Neural cell (in vitro differentiated cells): Measurements from ENCODE around the gene LAMTOR3. TPM values are rescaled to one million over a fixed set of nuclear protein-coding genes. Genes with fewer than 3 reads are reported as not detected.

Experiments
- H2AFZ ChIP-seq: fragments of 200-600, 300-800 bp; sonication (generic), shearing (Covaris generic); 2 replicates; pipeline ENCODE4 v1.6.0; 2014; ENCODE audit warnings: low read depth, mild to moderate bottlenecking, antibody characterized with exemption, low read length, moderate library complexity
- H3F3A ChIP-seq: fragments of 200-600 bp; shearing (Covaris generic); 2 replicates; pipeline ENCODE4 v1.6.1; 2016; ENCODE audit warnings: mild to moderate bottlenecking, moderate library complexity, mixed read lengths, antibody characterized with exemption, low read length; ENCODE audit not compliant: insufficient read depth, poor library complexity, severe bottlenecking
- H3K27ac ChIP-seq: fragments of 200-600, 300-800 bp; sonication (generic), shearing (Covaris generic); 2 replicates; pipeline ENCODE4 v1.5.1; 2014; ENCODE audit warnings: mild to moderate bottlenecking, low read length, moderate library complexity
- H3K27me3 ChIP-seq: fragments of 300-800, 200-600 bp; sonication (generic), shearing (Covaris generic); 2 replicates; pipeline ENCODE4 v1.6.0; 2014; ENCODE audit warnings: mild to moderate bottlenecking, low read depth, low read length, moderate library complexity; ENCODE audit not compliant: insufficient read depth
- H3K36me3 ChIP-seq: fragments of 300-800, 200-600 bp; sonication (generic), shearing (Covaris generic); 2 replicates; pipeline ENCODE4 v1.5.1; 2014; ENCODE audit warnings: mild to moderate bottlenecking, antibody characterized with exemption, low read length, moderate library complexity; ENCODE audit not compliant: insufficient read depth
- H3K4me2 ChIP-seq: fragments of 300-800, 200-600 bp; sonication (generic), shearing (Covaris generic); 2 replicates; pipeline ENCODE4 v1.6.0; 2014; ENCODE audit warnings: mild to moderate bottlenecking, low read length
- H3K4me3 ChIP-seq: fragments of 300-800, 200-600 bp; sonication (generic), shearing (Covaris generic); 2 replicates; pipeline ENCODE4 v1.5.1; 2014; ENCODE audit warnings: mild to moderate bottlenecking, low read length, moderate library complexity
- H3K79me2 ChIP-seq: fragments of 200-600 bp; shearing (Covaris generic); replicated peaks from 2 replicates; pipeline ENCODE4 v1.6.0; 2014; ENCODE audit warnings: mild to moderate bottlenecking, low read length, moderate library complexity; ENCODE audit not compliant: insufficient read depth
- H3K9ac ChIP-seq: fragments of 300-800, 200-600 bp; sonication (generic), shearing (Covaris generic); 2 replicates; pipeline ENCODE4 v1.6.1; 2016; ENCODE audit warnings: mild to moderate bottlenecking, low read length, mixed read lengths
- H3K9me2 ChIP-seq: fragments of 200-600 bp; shearing (Covaris generic); 2 replicates; pipeline ENCODE4 v1.6.1; 2016; ENCODE audit warnings: mild to moderate bottlenecking, low read length, mixed read lengths; ENCODE audit not compliant: insufficient read depth
- H3K9me3 ChIP-seq: fragments of 200-600, 300-800 bp; sonication (generic), shearing (Covaris generic); 2 replicates; pipeline ENCODE4 v1.6.1; 2016; ENCODE audit warnings: mild to moderate bottlenecking, mixed run types, low read length, moderate library complexity, mixed read lengths
- H4K20me1 ChIP-seq: fragments of 200-600 bp; shearing (Covaris generic); 2 replicates; pipeline ENCODE4 v1.6.1; 2016; ENCODE audit warnings: mild to moderate bottlenecking, mixed run types; ENCODE audit not compliant: insufficient read depth
- CTCF ChIP-seq: fragments of 450-650 bp; IDR thresholded peaks from 2 replicates; pipeline ENCODE4 v1.5.1; 2014; ENCODE audit warnings: antibody characterized with exemption, mild to moderate bottlenecking, moderate library complexity; ENCODE audit not compliant: poor library complexity, severe bottlenecking
- EP300 ChIP-seq: fragments of 450-650 bp; conservative IDR thresholded peaks from 2 replicates; pipeline ENCODE4 v1.6.1; 2014; ENCODE audit warnings: antibody characterized with exemption, mild to moderate bottlenecking, moderate library complexity; ENCODE audit not compliant: poor library complexity, severe bottlenecking
- EZH2 ChIP-seq: fragments of 200-600, 300-800 bp; shearing (Covaris generic), sonication (generic); IDR thresholded peaks from 2 replicates; pipeline ENCODE4 v1.6.1; 2014; ENCODE audit warnings: antibody characterized with exemption, low read length, borderline replicate concordance, mild to moderate bottlenecking; ENCODE audit not compliant: insufficient read depth, poor library complexity, severe bottlenecking
- MXI1 ChIP-seq: fragments of 450-650 bp; conservative IDR thresholded peaks from 2 replicates; pipeline ENCODE4 v1.6.1; 2014; ENCODE audit warnings: antibody characterized with exemption, mild to moderate bottlenecking; ENCODE audit not compliant: poor library complexity, severe bottlenecking
- POLR2AphosphoS5 ChIP-seq: IDR thresholded peaks from 2 replicates; pipeline ENCODE4 v1.6.1; 2012
- RAD21 ChIP-seq: fragments of 450-650 bp; conservative IDR thresholded peaks from 2 replicates; pipeline ENCODE4 v1.6.1; 2014; ENCODE audit warnings: antibody characterized with exemption, mild to moderate bottlenecking, moderate library complexity
- REST ChIP-seq: IDR thresholded peaks from 2 replicates; pipeline ENCODE4 v1.6.1; 2012; ENCODE audit warnings: borderline replicate concordance
- SMC3 ChIP-seq: fragments of 450-650 bp; conservative IDR thresholded peaks from 2 replicates; pipeline ENCODE4 v1.6.1; 2014; ENCODE audit warnings: antibody characterized with exemption, mild to moderate bottlenecking, moderate library complexity; ENCODE audit not compliant: poor library complexity
- TAF1 ChIP-seq: IDR thresholded peaks from 2 replicates; pipeline ENCODE4 v1.6.1; 2012; ENCODE audit warnings: low read depth
- polyA plus RNA-seq: library from polyadenylated mRNA; depleted of rRNA; stranded (reverse); fragments of >200 nt; gene quantifications from 2 replicates; pipeline ENCODE4 v1.2.3, GENCODE V29; 2014

The LAMTOR3 gene
- polyA plus RNA-seq, 1 donor from 2014 or later, result 203 TPM

- Histone ChIP-seq H4K20me1 (no peaks in the 10 kb centered on the region), H3K9me3 (no peaks in the 10 kb centered on the region), H3K79me2 (no peaks in the 10 kb centered on the region), H3K27ac (no peak overlapping the region), H3K4me2 (no peak overlapping the region), H3K4me3 (no peak overlapping the region), H3K36me3 (no peaks in the 10 kb centered on the region), H3F3A (no peaks in the 10 kb centered on the region), H3K9ac (no peak overlapping the region), H2AFZ (no peak overlapping the region), H3K27me3 (no peaks in the 10 kb centered on the region), H3K9me2 (no peaks in the 10 kb centered on the region)
- TF ChIP-seq SMC3, result no peak
Measured at GRCh38 chr4:99872570-99872969, 21.7 kb downstream of the LAMTOR3 start.

- Histone ChIP-seq H3K36me3 (no peaks in the 10 kb centered on the region), H2AFZ (no peak overlapping the region), H4K20me1 (no peaks in the 10 kb centered on the region), H3K27ac (no peak overlapping the region), H3K4me2 (no peak overlapping the region), H3K9ac (no peak overlapping the region), H3K27me3 (no peaks in the 10 kb centered on the region), H3F3A (no peaks in the 10 kb centered on the region), H3K4me3 (no peak overlapping the region), H3K79me2 (no peaks in the 10 kb centered on the region), H3K9me3 (no peaks in the 10 kb centered on the region), H3K9me2 (no peaks in the 10 kb centered on the region)
- no peak for TF ChIP-seq EP300
- no peak for TF ChIP-seq REST
- no peak for TF ChIP-seq POLR2AphosphoS5
- no peak for TF ChIP-seq EZH2
- TF ChIP-seq TAF1, result no peak
- no peak for TF ChIP-seq SMC3
- no peak for TF ChIP-seq MXI1
- TF ChIP-seq RAD21, result no peak
- no peak for TF ChIP-seq CTCF
Measured at GRCh38 chr4:99868126-99868596, 26.1 kb downstream of the LAMTOR3 start.

- TF ChIP-seq RAD21 (no peak), CTCF (no peak), EZH2 (no peak), MXI1 (no peak), REST (no peak), TAF1 (no peak), POLR2AphosphoS5 (no peak), SMC3 (no peak), EP300 (no peak)
- Histone ChIP-seq H2AFZ (no peak overlapping the region), H3K79me2 (no peaks in the 10 kb centered on the region), H3K36me3 (no peaks in the 10 kb centered on the region), H3K27ac (no peak overlapping the region), H3K27me3 (no peaks in the 10 kb centered on the region), H3K9ac (no peak overlapping the region), H3F3A (no peaks in the 10 kb centered on the region), H3K4me3 (no peak overlapping the region), H3K9me2 (no peaks in the 10 kb centered on the region), H3K9me3 (no peaks in the 10 kb centered on the region), H3K4me2 (no peak overlapping the region), H4K20me1 (no peaks in the 10 kb centered on the region)
Measured at GRCh38 chr4:99863804-99864203, 30.4 kb downstream of the LAMTOR3 start.
